Renal cortex interstitium (tissue), 3 donors: ENCODE measurements around the gene C2. TPM values are rescaled to one million over a fixed set of nuclear protein-coding genes. Genes with fewer than 3 reads are reported as not detected.

Source experiments
- polyA plus RNA-seq, 3 donors: library from polyadenylated mRNA; unstranded; fragments of 120-200 nt; gene quantifications; one replicate each; pipeline ENCODE4 v1.2.1, GENCODE V29; 2013; ENCODE audit not compliant: insufficient read length in 3 of 3

The C2 gene
- polyA plus RNA-seq, 3 donors: 3.0 to 4.2 (median 4.0) TPM

Other genes with a start within 250 kb of the C2 start
- 1 to 10 TPM; 2.4 to 3.5 (median 3.4) TPM for gene LY6G5C, start 246.7 kb upstream of the C2 start, polyA plus RNA-seq
- 10 to 100 TPM; 52.4 to 70.9 (median 61.6) TPM for gene ABHD16A, start 224.4 kb upstream of the C2 start, polyA plus RNA-seq
- gene LY6G6F, start 220.9 kb upstream of the C2 start, polyA plus RNA-seq: 1 to 10 TPM in 1 of 3 donors, under 1 TPM in 2; 0.44 to 1.2 (median 0.73) TPM
- gene LY6G6D, start 212.4 kb upstream of the C2 start, polyA plus RNA-seq: under 1 TPM in 1 of 3 donors, not detected in 2; 0.20 TPM
- gene LY6G6C, start 206.0 kb upstream of the C2 start, polyA plus RNA-seq: under 1 TPM in 2 of 3 donors, not detected in 1; 0.26 to 0.41 TPM
- gene MPIG6B, start 204.3 kb upstream of the C2 start, polyA plus RNA-seq: 1 to 10 TPM; 1.6 TPM
- gene DDAH2, start 198.4 kb upstream of the C2 start, polyA plus RNA-seq: 100 to 1,000 TPM; 152 to 237 (median 188) TPM
- gene CLIC1, start 191.2 kb upstream of the C2 start, polyA plus RNA-seq: 100 to 1,000 TPM; 268 to 296 (median 292) TPM
- 10 to 100 TPM; 21.4 to 59.0 (median 22.1) TPM for gene MSH5, start 187.7 kb upstream of the C2 start, polyA plus RNA-seq
- gene SAPCD1, start 165.1 kb upstream of the C2 start, polyA plus RNA-seq: 10 to 100 TPM in 2 of 3 donors, 1 to 10 TPM in 1; 6.8 to 17.2 (median 10.0) TPM
- 10 to 100 TPM in 1 of 3 donors, 1 to 10 TPM in 2; 7.3 to 13.9 (median 8.5) TPM for gene VWA7, start 150.4 kb upstream of the C2 start, polyA plus RNA-seq
- gene VARS1, start 132.0 kb upstream of the C2 start, polyA plus RNA-seq: 10 to 100 TPM; 58.7 to 72.2 (median 61.2) TPM
- gene LSM2, start 120.8 kb upstream of the C2 start, polyA plus RNA-seq: 10 to 100 TPM; 72.1 to 90.4 (median 82.4) TPM
- 1 to 10 TPM; 3.3 to 5.0 (median 4.0) TPM for gene HSPA1L, start 112.4 kb upstream of the C2 start, polyA plus RNA-seq
- 100 to 1,000 TPM in 2 of 3 donors, 10 to 100 TPM in 1; 84.4 to 121 (median 116) TPM for gene HSPA1A, start 112.2 kb upstream of the C2 start, polyA plus RNA-seq
- 100 to 1,000 TPM; 119 to 167 (median 142) TPM for gene HSPA1B, start 100.0 kb upstream of the C2 start, polyA plus RNA-seq
- gene NEU1, start 64.9 kb upstream of the C2 start, polyA plus RNA-seq: 10 to 100 TPM; 74.6 to 79.3 (median 78.1) TPM
- gene SLC44A4, start 48.7 kb upstream of the C2 start, polyA plus RNA-seq: 10 to 100 TPM; 40.7 to 82.8 (median 51.9) TPM
- gene EHMT2, start 30.0 kb upstream of the C2 start, polyA plus RNA-seq: 10 to 100 TPM; 74.6 to 98.4 (median 83.9) TPM
- gene ZBTB12, start 25.6 kb upstream of the C2 start, polyA plus RNA-seq: 10 to 100 TPM; 23.4 to 35.5 (median 23.6) TPM
- 1 to 10 TPM; 5.2 to 8.7 (median 6.6) TPM for gene CFB, start 18.4 kb downstream of the C2 start, polyA plus RNA-seq
- 100 to 1,000 TPM in 1 of 3 donors, 10 to 100 TPM in 2; 89.5 to 103 (median 91.3) TPM for gene NELFE, start 31.3 kb downstream of the C2 start, polyA plus RNA-seq
- 10 to 100 TPM; 42.3 to 49.0 (median 47.7) TPM for gene SKIC2, start 31.5 kb downstream of the C2 start, polyA plus RNA-seq
- gene DXO, start 44.4 kb downstream of the C2 start, polyA plus RNA-seq: 10 to 100 TPM; 22.1 to 32.3 (median 31.7) TPM
- gene C4A, start 54.3 kb downstream of the C2 start, polyA plus RNA-seq: 10 to 100 TPM; 15.7 to 22.4 (median 22.4) TPM
- gene C4B, start 87.1 kb downstream of the C2 start, polyA plus RNA-seq: 10 to 100 TPM; 17.4 to 23.3 (median 22.1) TPM
- 1 to 10 TPM in 1 of 3 donors, under 1 TPM in 2; 0.24 to 1.0 (median 0.29) TPM for gene CYP21A2, start 110.7 kb downstream of the C2 start, polyA plus RNA-seq
- 1 to 10 TPM; 3.4 to 7.9 (median 6.1) TPM for gene TNXB, start 181.6 kb downstream of the C2 start, polyA plus RNA-seq
- gene ATF6B, start 200.5 kb downstream of the C2 start, polyA plus RNA-seq: 100 to 1,000 TPM in 1 of 3 donors, 10 to 100 TPM in 2; 87.2 to 104 (median 92.0) TPM
- gene FKBPL, start 202.6 kb downstream of the C2 start, polyA plus RNA-seq: 1 to 10 TPM; 7.1 to 9.0 (median 8.7) TPM
- 1 to 10 TPM; 2.4 to 4.2 (median 2.6) TPM for gene PRRT1, start 224.2 kb downstream of the C2 start, polyA plus RNA-seq
- 10 to 100 TPM; 30.5 to 48.4 (median 33.4) TPM for gene PPT2, start 226.4 kb downstream of the C2 start, polyA plus RNA-seq
- gene EGFL8, start 236.9 kb downstream of the C2 start, polyA plus RNA-seq: 10 to 100 TPM; 24.0 to 44.4 (median 24.3) TPM
- 100 to 1,000 TPM in 2 of 3 donors, 10 to 100 TPM in 1; 94.6 to 109 (median 102) TPM for gene AGPAT1, start 248.4 kb downstream of the C2 start, polyA plus RNA-seq